ENCODE measurements around the gene CDK13. TPM values are rescaled to one million over a fixed set of nuclear protein-coding genes. Genes with fewer than 3 reads are reported as not detected.
"Not testable (repeated sequence)": the region's sequence is repeated elsewhere in the genome, so short reads cannot be mapped to it uniquely, and the experiment has no call there.

The CDK13 gene
- total RNA-seq: 140 TPM

GRCh38 chr7:39949971-39950472, at the start of gene CDK13:
TSS of gene CDK13 (plus strand) at chr7:39950256. CDS start at chr7:39950642, 386 bp downstream.
- H3K4me3 ChIP-seq (ENCODE audit: low read length): peak within 1 kb of the TSS; percentile 93
- H3K27me3 ChIP-seq (ENCODE audit: insufficient read depth, low read length): no peaks in the 10 kb centered on the region
- H3K4me1 ChIP-seq (ENCODE audit: insufficient read depth, low read length): peaks cover 29% of the 10 kb centered on the region
- no peaks in the 10 kb centered on the region for H3K9me3 ChIP-seq (ENCODE audit: low read depth, low read length)

GRCh38 chr7:39904077-39904486, 46.0 kb upstream of the CDK13 start:
- Histone ChIP-seq H3K9me3 (ENCODE audit: low read depth, low read length) (no peaks in the 10 kb centered on the region), H3K4me3 (ENCODE audit: low read length) (no peak overlapping the region), H3K27me3 (ENCODE audit: insufficient read depth, low read length) (no peaks in the 10 kb centered on the region), H3K4me1 (ENCODE audit: insufficient read depth, low read length) (no peaks in the 10 kb centered on the region)

DNA sequence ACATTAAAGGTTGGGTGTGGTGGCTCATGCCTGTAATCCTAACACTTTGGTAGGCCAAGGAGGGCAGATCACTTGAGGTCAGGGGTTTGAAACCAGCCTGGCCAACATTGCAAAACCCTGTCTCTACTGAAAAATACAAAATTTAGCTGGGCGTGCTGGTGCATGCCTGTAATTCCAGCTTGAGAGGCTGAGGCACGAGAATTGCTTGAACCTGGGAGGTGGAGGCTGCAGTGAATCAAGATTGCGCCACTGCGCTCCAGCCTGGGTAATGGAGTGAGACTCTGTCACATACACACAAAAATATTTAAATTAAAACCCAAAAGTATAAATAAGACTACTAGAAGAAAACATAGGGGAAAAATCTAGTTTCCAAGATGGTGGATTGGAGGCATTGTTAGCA, 41.9 kb upstream of the CDK13 start:
- H3K4me3 ChIP-seq (ENCODE audit: low read length): no peak overlapping the region
- H3K4me1 ChIP-seq (ENCODE audit: insufficient read depth, low read length): no peaks in the 10 kb centered on the region
- no peaks in the 10 kb centered on the region for H3K9me3 ChIP-seq (ENCODE audit: low read depth, low read length)
- no peaks in the 10 kb centered on the region for H3K27me3 ChIP-seq (ENCODE audit: insufficient read depth, low read length)

DNA sequence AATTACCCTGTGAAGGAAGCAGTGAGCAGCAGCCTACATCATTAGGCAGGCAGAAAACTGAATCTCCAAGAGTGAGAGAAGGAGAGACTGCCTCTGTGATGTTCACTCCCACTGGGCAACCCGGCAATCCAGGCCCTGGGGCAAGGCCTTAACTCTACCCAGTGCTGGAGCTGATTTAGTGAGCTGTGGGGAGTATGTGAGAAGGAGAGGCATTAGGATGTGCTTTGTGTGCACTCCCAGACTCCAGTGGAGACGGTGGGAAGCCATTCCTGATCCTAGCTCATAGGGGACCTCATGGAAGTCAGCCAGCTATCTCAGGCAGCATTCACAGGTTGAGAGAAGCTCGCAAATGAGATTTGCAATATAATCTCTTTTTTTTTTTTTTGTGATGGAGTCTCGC, 41.1 kb upstream of the CDK13 start:
- H3K27me3 ChIP-seq (ENCODE audit: insufficient read depth, low read length): no peaks in the 10 kb centered on the region
- no peak overlapping the region for H3K4me3 ChIP-seq (ENCODE audit: low read length)
- no peaks in the 10 kb centered on the region for H3K4me1 ChIP-seq (ENCODE audit: insufficient read depth, low read length)
- no peaks in the 10 kb centered on the region for H3K9me3 ChIP-seq (ENCODE audit: low read depth, low read length)

GRCh38 chr7:39909526-39909925, 40.5 kb upstream of the CDK13 start:
- Histone ChIP-seq H3K4me1 (ENCODE audit: insufficient read depth, low read length) (no peaks in the 10 kb centered on the region), H3K27me3 (ENCODE audit: insufficient read depth, low read length) (no peaks in the 10 kb centered on the region), H3K9me3 (ENCODE audit: low read depth, low read length) (no peaks in the 10 kb centered on the region), H3K4me3 (ENCODE audit: low read length) (no peak overlapping the region)

DNA sequence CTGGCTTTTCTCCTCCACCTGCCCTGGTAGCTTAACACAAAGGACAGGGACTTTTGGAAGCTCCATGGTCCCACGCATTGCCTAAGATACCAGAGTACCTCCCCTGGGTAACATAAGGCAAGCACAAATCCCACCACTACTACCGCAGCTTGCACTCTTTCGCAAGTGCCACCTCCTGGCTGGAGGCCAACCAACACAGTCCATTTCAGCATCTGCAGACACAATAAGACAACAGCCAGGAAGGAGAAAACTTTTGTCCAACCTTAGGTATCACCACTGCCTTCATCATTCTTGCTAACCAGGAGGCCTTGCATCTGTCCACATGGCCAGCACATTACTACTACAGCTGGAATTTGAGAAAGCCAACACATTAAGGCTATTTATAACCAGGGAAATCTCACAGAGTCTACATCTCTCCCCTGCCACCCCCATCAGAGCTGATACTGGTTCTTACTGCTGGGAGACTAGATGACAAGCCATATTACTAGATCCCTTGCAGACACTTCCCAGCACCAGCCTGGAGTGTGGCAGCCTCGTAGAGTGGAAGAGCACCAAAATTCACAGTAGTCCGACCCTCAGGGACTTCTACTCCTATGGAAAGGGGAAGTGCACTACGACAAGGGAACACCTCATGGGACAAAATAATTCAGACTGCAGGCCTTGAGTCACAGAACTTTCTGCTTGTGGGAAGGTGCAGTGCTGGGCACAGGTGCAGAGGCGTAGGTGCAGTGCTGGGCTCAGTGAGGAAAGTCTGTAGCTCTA, 39.8 kb upstream of the CDK13 start:
- H3K4me1 ChIP-seq (ENCODE audit: insufficient read depth, low read length): no peaks in the 10 kb centered on the region
- no peak overlapping the region for H3K4me3 ChIP-seq (ENCODE audit: low read length)
- no peaks in the 10 kb centered on the region for H3K9me3 ChIP-seq (ENCODE audit: low read depth, low read length)
- no peaks in the 10 kb centered on the region for H3K27me3 ChIP-seq (ENCODE audit: insufficient read depth, low read length)

- Histone ChIP-seq H3K4me3 (ENCODE audit: low read length) (no peak overlapping the region), H3K27me3 (ENCODE audit: insufficient read depth, low read length) (no peaks in the 10 kb centered on the region), H3K9me3 (ENCODE audit: low read depth, low read length) (no peaks in the 10 kb centered on the region), H3K4me1 (ENCODE audit: insufficient read depth, low read length) (no peaks in the 10 kb centered on the region)
Measured at GRCh38 chr7:39911167-39911566, 38.9 kb upstream of the CDK13 start.

GRCh38 chr7:39915847-39916246, 34.2 kb upstream of the CDK13 start:
- H3K27me3 ChIP-seq (ENCODE audit: insufficient read depth, low read length); H3K9me3 ChIP-seq (ENCODE audit: low read depth, low read length); H3K4me3 ChIP-seq (ENCODE audit: low read length); H3K4me1 ChIP-seq (ENCODE audit: insufficient read depth, low read length): not testable (repeated sequence)

GRCh38 chr7:39919646-39920045, 30.4 kb upstream of the CDK13 start:
- Histone ChIP-seq H3K27me3 (ENCODE audit: insufficient read depth, low read length) (no peaks in the 10 kb centered on the region), H3K9me3 (ENCODE audit: low read depth, low read length) (no peaks in the 10 kb centered on the region), H3K4me3 (ENCODE audit: low read length) (no peak overlapping the region), H3K4me1 (ENCODE audit: insufficient read depth, low read length) (no peaks in the 10 kb centered on the region)

GRCh38 chr7:39921506-39922175, 28.4 kb upstream of the CDK13 start:
- Histone ChIP-seq H3K9me3 (ENCODE audit: low read depth, low read length) (no peaks in the 10 kb centered on the region), H3K27me3 (ENCODE audit: insufficient read depth, low read length) (no peaks in the 10 kb centered on the region), H3K4me3 (ENCODE audit: low read length) (no peak overlapping the region), H3K4me1 (ENCODE audit: insufficient read depth, low read length) (no peaks in the 10 kb centered on the region)

DNA sequence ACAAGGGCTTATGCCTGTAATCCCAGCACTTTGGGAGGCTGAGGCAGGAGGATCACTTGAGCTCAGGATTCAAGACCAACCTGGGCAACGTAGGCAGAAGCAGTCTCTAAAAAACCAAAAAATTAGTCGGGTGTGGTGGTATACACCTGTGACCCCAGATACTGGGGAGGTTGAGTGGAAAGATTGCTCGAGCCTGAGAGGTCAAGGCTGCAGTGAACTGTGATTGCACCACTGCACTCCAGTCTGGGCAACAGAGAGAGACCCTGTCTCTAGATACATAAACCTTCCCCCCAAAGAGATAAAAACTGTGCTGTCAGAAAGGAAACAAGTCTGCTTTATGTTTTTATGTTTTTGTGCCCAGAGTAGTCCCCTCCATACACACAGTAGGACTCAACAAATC, 27.5 kb upstream of the CDK13 start:
- H3K4me1 ChIP-seq (ENCODE audit: insufficient read depth, low read length): no peaks in the 10 kb centered on the region
- H3K9me3 ChIP-seq (ENCODE audit: low read depth, low read length): no peaks in the 10 kb centered on the region
- H3K27me3 ChIP-seq (ENCODE audit: insufficient read depth, low read length): no peaks in the 10 kb centered on the region
- no peak overlapping the region for H3K4me3 ChIP-seq (ENCODE audit: low read length)

- no peak overlapping the region for H3K4me3 ChIP-seq (ENCODE audit: low read length)
- H3K9me3 ChIP-seq (ENCODE audit: low read depth, low read length): no peaks in the 10 kb centered on the region
- no peaks in the 10 kb centered on the region for H3K4me1 ChIP-seq (ENCODE audit: insufficient read depth, low read length)
- H3K27me3 ChIP-seq (ENCODE audit: insufficient read depth, low read length): no peaks in the 10 kb centered on the region
Measured at GRCh38 chr7:39923091-39923490, 27.0 kb upstream of the CDK13 start.

GRCh38 chr7:39924122-39924521, 25.9 kb upstream of the CDK13 start:
- Histone ChIP-seq H3K27me3 (ENCODE audit: insufficient read depth, low read length) (no peaks in the 10 kb centered on the region), H3K4me3 (ENCODE audit: low read length) (no peak overlapping the region), H3K4me1 (ENCODE audit: insufficient read depth, low read length) (no peaks in the 10 kb centered on the region), H3K9me3 (ENCODE audit: low read depth, low read length) (no peaks in the 10 kb centered on the region)

GRCh38 chr7:39926111-39926510, 23.9 kb upstream of the CDK13 start:
- Histone ChIP-seq H3K27me3 (ENCODE audit: insufficient read depth, low read length) (no peaks in the 10 kb centered on the region), H3K4me1 (ENCODE audit: insufficient read depth, low read length) (no peaks in the 10 kb centered on the region), H3K9me3 (ENCODE audit: low read depth, low read length) (no peaks in the 10 kb centered on the region), H3K4me3 (ENCODE audit: low read length) (no peak overlapping the region)

GRCh38 chr7:39927018-39927417, 23.0 kb upstream of the CDK13 start:
- no peaks in the 10 kb centered on the region for H3K27me3 ChIP-seq (ENCODE audit: insufficient read depth, low read length)
- no peak overlapping the region for H3K4me3 ChIP-seq (ENCODE audit: low read length)
- no peaks in the 10 kb centered on the region for H3K9me3 ChIP-seq (ENCODE audit: low read depth, low read length)
- H3K4me1 ChIP-seq (ENCODE audit: insufficient read depth, low read length): no peaks in the 10 kb centered on the region

DNA sequence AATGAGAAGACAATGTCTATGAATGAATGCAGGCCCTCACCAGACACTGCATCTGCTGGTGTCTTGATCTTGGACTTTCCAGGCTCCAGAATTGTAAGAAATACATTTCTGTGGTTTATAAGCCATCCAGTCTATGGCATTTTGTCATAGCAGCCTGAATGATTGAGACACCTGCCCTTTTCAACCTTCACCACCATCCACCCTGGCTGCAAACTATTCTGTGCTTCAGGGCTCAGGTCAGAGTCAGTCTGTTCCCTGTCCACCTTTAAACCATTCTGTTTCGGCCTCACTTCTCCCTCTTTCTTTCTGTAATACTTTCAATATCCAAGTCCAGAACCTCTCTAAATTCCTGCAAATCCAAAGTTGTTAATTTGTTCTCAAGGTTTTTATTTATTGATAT, 15.9 kb upstream of the CDK13 start:
- no peak overlapping the region for H3K4me3 ChIP-seq (ENCODE audit: low read length)
- no peaks in the 10 kb centered on the region for H3K9me3 ChIP-seq (ENCODE audit: low read depth, low read length)
- H3K27me3 ChIP-seq (ENCODE audit: insufficient read depth, low read length): no peaks in the 10 kb centered on the region
- H3K4me1 ChIP-seq (ENCODE audit: insufficient read depth, low read length): no peaks in the 10 kb centered on the region

All from mononuclear cell (primary cell).